IPS-18a (cell line): ENCODE data around the gene KCNAB1.

Experiments used
- H3K27ac ChIP-seq: one replicate; pipeline ENCODE4 v1.5.1; 2013; ENCODE audit warnings: low read length
- H3K27me3 ChIP-seq: one replicate; pipeline ENCODE4 v1.6.1; 2013; ENCODE audit warnings: mild to moderate bottlenecking, low read length; ENCODE audit not compliant: control insufficient read depth, insufficient read depth
- H3K36me3 ChIP-seq: one replicate; pipeline ENCODE4 v1.6.1; 2013; ENCODE audit warnings: low read depth, low read length; ENCODE audit not compliant: control insufficient read depth
- H3K4me1 ChIP-seq: one replicate; pipeline ENCODE4 v1.6.1; 2013; ENCODE audit warnings: low read depth, low read length; ENCODE audit not compliant: control insufficient read depth
- H3K4me3 ChIP-seq: one replicate; pipeline ENCODE4 v1.5.1; 2013; ENCODE audit warnings: low read length
- H3K9ac ChIP-seq: one replicate; pipeline ENCODE4 v1.6.1; 2013; ENCODE audit warnings: mild to moderate bottlenecking, low read length, moderate library complexity
- H3K9me3 ChIP-seq: one replicate; pipeline ENCODE4 v1.6.1; 2013; ENCODE audit warnings: low read depth, low read length; ENCODE audit not compliant: control insufficient read depth

Gene KCNAB1

GRCh38 chr3:156307704-156308103 lies 187.3 kb downstream of the KCNAB1 start:
- no peaks in the 10 kb centered on the region for H3K4me1 ChIP-seq
- no peaks in the 10 kb centered on the region for H3K36me3 ChIP-seq
- no peak overlapping the region for H3K4me3 ChIP-seq
- H3K27me3 ChIP-seq = no peaks in the 10 kb centered on the region
- H3K27ac ChIP-seq = no peak overlapping the region
- no peak overlapping the region for H3K9ac ChIP-seq
- H3K9me3 ChIP-seq = no peaks in the 10 kb centered on the region

DNA sequence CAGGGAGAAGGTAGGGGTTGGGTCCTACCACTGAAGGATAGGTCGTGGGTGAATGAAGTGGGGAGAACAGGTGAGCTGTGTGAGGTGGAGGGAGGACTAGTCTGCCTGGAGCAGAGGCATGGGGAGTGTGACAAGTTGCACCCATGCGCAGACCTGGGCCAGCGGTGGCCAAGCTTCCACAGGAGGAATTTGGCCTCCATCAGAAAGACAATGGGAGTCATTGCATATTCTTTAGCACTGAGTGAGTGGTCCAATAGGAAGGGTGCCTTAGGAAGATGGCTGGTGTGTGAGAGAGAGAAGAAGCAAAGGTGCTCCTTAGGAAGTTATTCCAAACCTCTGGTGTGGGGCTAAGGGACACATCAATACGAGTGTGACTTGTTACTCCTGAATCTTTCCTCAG lies 191.1 kb downstream of the KCNAB1 start:
- no peak overlapping the region for H3K4me3 ChIP-seq
- no peak overlapping the region for H3K27ac ChIP-seq
- no peaks in the 10 kb centered on the region for H3K4me1 ChIP-seq
- no peaks in the 10 kb centered on the region for H3K9me3 ChIP-seq
- H3K9ac ChIP-seq = no peak overlapping the region
- H3K36me3 ChIP-seq = no peaks in the 10 kb centered on the region
- H3K27me3 ChIP-seq = no peaks in the 10 kb centered on the region

GRCh38 chr3:156311930-156312329 lies 191.6 kb downstream of the KCNAB1 start:
- no peaks in the 10 kb centered on the region for H3K36me3 ChIP-seq
- no peaks in the 10 kb centered on the region for H3K27me3 ChIP-seq
- no peaks in the 10 kb centered on the region for H3K9me3 ChIP-seq
- H3K4me3 ChIP-seq = no peak overlapping the region
- H3K27ac ChIP-seq = no peak overlapping the region
- no peaks in the 10 kb centered on the region for H3K4me1 ChIP-seq
- no peak overlapping the region for H3K9ac ChIP-seq

DNA sequence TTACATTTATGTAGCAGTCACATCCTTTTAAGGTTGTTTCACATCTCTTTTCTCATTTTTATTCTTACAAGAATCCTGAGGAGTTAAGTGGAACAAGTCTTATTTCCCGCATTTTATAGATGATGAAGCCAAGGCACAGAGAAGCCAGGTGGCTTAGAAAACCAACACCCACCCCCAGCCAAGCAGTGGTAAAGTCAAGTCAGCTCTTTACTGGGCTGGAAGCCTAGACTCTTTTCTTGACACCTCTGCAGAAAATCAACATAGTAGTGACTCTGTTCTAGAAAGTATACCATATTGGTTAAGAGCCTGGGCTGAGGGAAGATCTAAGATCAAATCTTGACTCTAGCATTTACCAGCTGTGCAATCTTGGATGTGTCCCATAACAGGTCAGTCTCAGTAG lies 195.7 kb downstream of the KCNAB1 start:
- H3K4me3 ChIP-seq = no peak overlapping the region
- no peaks in the 10 kb centered on the region for H3K27me3 ChIP-seq
- H3K9ac ChIP-seq = no peak overlapping the region
- no peaks in the 10 kb centered on the region for H3K36me3 ChIP-seq
- H3K4me1 ChIP-seq = peaks cover 7% of the 10 kb centered on the region
- no peaks in the 10 kb centered on the region for H3K9me3 ChIP-seq
- H3K27ac ChIP-seq = no peak overlapping the region

DNA sequence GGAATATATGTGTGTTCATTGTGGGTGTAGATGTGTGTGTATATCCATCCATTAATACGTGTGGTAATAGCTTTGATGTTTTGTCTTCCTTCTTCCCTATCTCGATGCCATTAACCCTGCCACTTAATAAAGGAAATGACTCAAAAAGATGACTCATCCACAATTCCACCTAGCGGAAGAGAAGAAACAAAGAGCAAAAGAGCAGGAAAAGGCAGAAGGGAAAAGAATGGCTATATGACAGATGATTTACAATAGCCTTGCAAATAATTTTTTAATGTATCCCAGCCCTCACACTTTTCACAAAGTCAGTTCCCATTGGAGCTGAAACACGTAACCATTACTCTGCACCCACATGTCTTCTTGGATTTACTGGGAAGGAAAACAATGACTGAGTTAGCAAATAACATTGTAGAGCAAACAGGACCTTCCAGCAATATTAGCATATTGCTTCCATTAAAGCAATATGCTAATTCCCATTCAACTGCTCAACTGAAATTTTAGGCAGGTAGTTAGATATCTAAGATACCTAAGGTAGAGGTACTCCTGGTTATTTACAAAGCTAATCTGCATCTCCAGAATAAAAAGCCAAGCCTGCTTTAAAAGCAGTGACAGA lies 197.2 kb downstream of the KCNAB1 start:
- H3K4me3 ChIP-seq = no peak overlapping the region
- no peaks in the 10 kb centered on the region for H3K27me3 ChIP-seq
- no peaks in the 10 kb centered on the region for H3K9me3 ChIP-seq
- H3K4me1 ChIP-seq = peaks cover 7% of the 10 kb centered on the region
- H3K27ac ChIP-seq = no peak overlapping the region
- H3K36me3 ChIP-seq = no peaks in the 10 kb centered on the region
- H3K9ac ChIP-seq = no peak overlapping the region

DNA sequence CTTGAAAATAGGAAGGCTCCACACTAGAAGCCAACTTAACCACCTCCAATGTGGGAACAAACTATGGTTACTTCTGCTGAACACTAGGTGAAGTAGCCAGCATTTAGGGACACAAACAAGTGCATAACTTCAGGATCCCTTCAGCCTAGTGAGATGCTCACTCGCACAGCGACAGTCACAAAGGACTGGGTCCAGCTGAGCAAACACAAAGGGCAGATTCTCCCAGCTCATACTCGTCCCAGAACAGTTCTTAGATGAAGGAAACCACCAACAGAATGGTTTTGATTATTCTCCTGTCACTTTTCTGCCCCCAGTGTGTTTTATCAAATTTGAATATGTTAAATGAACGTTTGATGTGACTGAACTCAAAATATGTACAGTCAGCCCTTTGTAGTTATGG lies 201.6 kb downstream of the KCNAB1 start:
- no peaks in the 10 kb centered on the region for H3K9me3 ChIP-seq
- no peaks in the 10 kb centered on the region for H3K36me3 ChIP-seq
- H3K27ac ChIP-seq = no peak overlapping the region
- no peak overlapping the region for H3K9ac ChIP-seq
- H3K27me3 ChIP-seq = no peaks in the 10 kb centered on the region
- H3K4me3 ChIP-seq = no peak overlapping the region
- H3K4me1 ChIP-seq = peaks cover 7% of the 10 kb centered on the region

- Histone ChIP-seq H3K9ac (no peak overlapping the region), H3K4me3 (no peak overlapping the region), H3K27ac (no peak overlapping the region), H3K4me1 (no peaks in the 10 kb centered on the region), H3K9me3 (no peaks in the 10 kb centered on the region), H3K27me3 (no peaks in the 10 kb centered on the region), H3K36me3 (no peaks in the 10 kb centered on the region)
Observed at GRCh38 chr3:156323466-156323865, 203.1 kb downstream of the KCNAB1 start.

DNA sequence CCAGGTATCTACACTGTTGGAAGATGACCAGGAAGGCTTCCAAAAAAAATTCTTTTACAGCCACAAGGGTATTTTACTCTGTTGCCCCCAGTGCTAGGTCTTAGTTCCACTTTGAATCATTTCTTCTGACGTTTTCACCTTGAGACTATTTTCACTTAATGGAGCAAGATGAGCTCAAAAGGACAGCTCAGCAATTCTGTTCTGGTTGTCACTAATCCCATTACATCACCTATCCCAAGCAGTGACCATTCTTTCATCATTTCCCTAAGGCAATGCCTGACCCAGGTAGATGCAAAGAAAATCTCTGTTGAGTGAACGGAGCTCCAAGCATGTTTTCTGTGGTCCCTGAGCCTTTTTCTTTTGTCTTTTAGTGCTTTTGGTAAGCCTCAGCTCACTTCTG lies 210.0 kb downstream of the KCNAB1 start:
- no peaks in the 10 kb centered on the region for H3K9me3 ChIP-seq
- no peaks in the 10 kb centered on the region for H3K4me1 ChIP-seq
- no peak overlapping the region for H3K27ac ChIP-seq
- no peaks in the 10 kb centered on the region for H3K27me3 ChIP-seq
- H3K36me3 ChIP-seq = no peaks in the 10 kb centered on the region
- H3K9ac ChIP-seq = no peak overlapping the region
- no peak overlapping the region for H3K4me3 ChIP-seq

DNA sequence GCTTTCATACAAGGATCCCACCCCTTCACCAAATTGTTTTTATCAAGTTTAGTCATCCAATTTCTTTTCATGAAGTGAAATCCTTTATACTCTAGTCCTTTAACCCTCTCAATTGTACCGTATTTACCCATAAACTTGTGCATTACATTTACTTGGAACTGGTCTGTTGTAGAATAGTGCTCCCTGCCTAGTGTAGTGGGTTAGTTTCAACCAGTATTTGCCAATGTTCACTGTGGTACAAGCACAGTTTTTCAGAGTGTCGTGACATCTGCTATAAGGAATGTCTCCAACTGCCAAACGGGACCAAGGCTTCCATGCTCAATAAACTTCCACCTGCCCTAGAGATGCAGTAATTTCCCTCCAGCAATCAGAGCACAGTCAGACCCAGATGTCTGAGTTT lies 211.9 kb downstream of the KCNAB1 start:
- Histone ChIP-seq H3K27me3 (no peaks in the 10 kb centered on the region), H3K27ac (no peak overlapping the region), H3K4me3 (no peak overlapping the region), H3K4me1 (no peaks in the 10 kb centered on the region), H3K9ac (no peak overlapping the region), H3K36me3 (no peaks in the 10 kb centered on the region), H3K9me3 (no peaks in the 10 kb centered on the region)

DNA sequence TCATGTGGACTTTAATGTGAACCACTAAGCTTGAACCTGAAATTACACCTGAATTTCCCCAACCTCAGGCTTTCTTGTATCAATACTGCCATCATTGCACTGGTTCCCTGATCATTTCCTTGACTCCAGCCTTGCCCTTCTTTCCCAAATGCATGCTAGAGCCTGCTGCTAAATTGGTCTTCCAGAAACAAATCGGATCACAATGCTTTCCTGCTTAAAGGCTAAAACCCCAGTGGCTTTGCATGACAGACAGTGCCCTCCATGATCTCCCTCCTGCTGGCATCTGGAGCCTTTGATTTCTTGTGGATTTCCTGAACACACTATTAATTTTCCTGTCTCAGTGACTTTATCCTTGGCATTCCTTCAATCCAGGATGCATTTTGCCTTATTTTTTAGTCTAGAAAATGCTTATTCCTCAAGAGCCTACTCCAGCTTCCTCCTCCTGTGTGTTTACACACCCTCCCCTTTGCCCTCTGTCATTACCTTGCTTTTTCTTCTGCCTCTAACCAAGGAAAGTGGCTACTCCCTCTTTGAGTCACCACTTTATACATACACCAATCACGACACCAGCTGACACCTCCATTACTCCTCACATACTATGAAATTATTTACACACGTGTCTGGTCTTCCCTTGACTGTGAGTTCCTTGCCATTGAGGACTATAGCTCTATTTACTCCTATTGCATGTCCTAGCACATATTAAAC lies 214.6 kb downstream of the KCNAB1 start:
- no peaks in the 10 kb centered on the region for H3K4me1 ChIP-seq
- H3K9ac ChIP-seq = no peak overlapping the region
- H3K9me3 ChIP-seq = no peaks in the 10 kb centered on the region
- no peak overlapping the region for H3K27ac ChIP-seq
- no peaks in the 10 kb centered on the region for H3K27me3 ChIP-seq
- no peak overlapping the region for H3K4me3 ChIP-seq
- H3K36me3 ChIP-seq = no peaks in the 10 kb centered on the region

DNA sequence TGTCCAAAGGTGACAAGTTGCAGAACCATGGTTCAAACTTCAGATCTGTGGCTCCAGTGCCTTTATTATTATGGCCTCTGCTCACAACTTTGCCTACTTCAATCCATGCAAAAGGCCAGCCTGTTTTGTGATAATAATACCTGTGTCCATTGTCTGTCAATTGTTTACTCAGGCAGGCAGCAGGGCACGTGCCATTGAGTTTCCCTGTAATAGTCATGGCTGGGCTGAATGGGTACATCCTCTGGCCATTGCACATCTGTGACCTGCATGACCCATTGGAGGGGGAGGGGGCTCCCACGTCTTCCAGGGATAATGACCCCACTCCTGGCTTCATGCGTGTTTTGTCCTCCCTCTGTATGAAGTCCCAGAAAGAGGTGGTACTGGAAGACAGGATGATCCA lies 219.1 kb downstream of the KCNAB1 start:
- H3K4me3 ChIP-seq = no peak overlapping the region
- H3K36me3 ChIP-seq = no peaks in the 10 kb centered on the region
- H3K9ac ChIP-seq = no peak overlapping the region
- no peak overlapping the region for H3K27ac ChIP-seq
- no peaks in the 10 kb centered on the region for H3K9me3 ChIP-seq
- no peaks in the 10 kb centered on the region for H3K27me3 ChIP-seq
- peaks cover 6% of the 10 kb centered on the region for H3K4me1 ChIP-seq

DNA sequence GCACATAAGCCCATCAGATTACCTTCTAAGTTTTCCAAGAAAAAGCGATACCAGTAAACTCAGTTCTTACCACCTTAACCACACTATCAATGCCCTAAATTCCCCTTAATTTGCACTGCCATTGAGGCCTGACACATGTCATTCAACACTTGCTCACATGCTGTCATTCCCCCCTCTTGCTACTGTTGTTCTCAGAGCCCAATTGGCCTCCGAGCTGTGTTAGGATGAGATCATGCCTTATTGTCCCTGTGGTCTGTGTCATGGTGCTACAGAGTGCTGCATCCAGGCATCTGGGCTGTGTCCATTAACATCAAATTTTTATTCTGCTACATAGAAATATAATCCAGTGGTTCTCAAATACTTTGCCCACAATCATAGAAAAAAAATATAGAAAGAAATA lies 221.0 kb downstream of the KCNAB1 start:
- no peaks in the 10 kb centered on the region for H3K9me3 ChIP-seq
- H3K4me3 ChIP-seq = no peak overlapping the region
- H3K4me1 ChIP-seq = peaks cover 6% of the 10 kb centered on the region

More for the DNA sequence above, 221.0 kb downstream of the KCNAB1 start:
- no peak overlapping the region for H3K9ac ChIP-seq
- no peak overlapping the region for H3K27ac ChIP-seq
- H3K27me3 ChIP-seq = no peaks in the 10 kb centered on the region
- H3K36me3 ChIP-seq = no peaks in the 10 kb centered on the region
